ENCODE results near the gene ZDHHC8.

Gene ZDHHC8

DNA sequence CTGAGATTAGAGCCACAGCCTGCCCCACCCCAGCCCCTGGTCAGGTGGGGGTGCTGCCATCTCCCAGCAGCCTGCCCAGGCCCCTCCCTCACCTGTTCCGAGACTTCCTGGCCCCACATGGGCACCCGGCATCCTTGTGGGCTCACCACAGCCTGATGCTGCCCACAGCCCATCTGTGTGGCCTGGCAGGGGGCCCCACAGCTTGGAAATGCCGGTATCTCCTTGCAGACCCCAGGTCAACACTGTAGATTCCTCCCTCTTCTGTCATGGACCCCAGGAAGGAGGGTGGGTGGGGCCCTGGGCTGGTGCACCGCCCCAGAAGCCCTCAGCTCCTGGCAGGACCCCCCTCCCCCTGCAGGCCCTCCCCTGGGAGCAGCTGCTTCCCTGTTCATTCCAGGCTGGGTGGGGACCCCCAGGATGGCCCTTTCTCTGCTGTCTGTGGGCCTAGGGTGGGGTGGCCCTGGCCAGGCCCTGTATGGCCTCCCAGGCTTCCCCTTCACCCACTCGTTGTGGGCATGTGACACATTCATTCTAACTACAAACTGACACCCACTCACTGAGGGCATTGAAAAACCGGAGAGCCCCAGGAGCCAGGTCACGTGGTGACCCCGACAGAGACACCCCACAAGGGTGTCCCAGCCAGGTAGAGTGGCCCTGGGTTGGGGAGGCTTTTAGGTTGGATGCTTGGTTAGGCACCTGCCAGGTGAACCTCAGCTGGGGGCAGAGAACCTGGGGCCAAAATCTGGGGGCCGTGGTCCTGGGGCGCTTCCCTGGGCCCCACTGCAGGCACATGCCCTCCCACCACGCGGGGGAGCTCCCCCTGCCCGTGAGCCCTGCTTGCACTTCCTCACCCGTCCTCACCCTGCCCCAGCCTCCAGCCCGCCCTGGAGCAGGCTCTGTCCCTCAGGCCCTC is 63.3 kb downstream of the ZDHHC8 start:
- DNase-seq (ENCODE audit: low read depth in 2 of 2) = no peak

DNA sequence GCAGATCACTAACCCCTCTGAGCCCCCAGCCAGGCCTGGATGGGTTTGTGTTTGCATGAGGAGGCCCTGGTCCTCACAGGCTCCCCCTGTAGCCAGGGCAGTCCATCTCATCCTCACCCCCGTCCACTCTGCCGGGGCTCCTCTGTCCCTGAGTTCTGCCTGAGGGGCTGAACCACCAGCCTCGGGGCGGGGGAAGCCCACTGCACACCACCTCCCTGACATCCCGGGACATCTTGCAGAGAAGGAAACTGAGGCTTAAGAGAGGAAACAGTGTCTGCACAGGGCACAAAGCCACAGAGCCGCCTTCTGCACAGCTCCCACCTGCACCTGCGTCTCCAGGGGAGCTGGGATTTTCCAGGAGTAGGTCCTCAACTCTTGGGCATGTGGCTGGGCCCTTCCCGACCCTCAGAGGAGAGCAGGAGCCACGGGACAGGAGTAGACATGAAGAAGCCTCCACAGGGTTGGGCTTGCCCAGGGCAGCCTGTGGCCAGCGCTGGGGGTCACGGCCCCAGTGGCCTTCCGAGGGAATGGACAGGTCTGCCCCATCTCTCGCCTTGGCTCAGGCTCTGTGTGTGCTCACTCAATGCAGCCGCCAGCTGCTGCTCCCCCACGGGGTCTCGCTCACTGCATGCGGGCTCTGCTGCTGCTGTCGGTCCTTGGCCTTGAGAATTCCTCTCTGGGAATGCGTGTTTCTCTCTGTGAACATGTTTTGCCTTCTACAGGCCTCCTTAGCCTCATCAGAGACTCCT is 64.7 kb downstream of the ZDHHC8 start:
- DNase-seq (ENCODE audit: low read depth in 2 of 2) = no peak

All from stimulated activated CD4-positive, alpha-beta T cell treated with anti-CD3 and anti-CD28 coated beads, Interleukin-12 subunit alpha, Interleukin-12 subunit beta, amount 100 ng/mL, for 24 hours (primary cell).